Measurements from ENCODE around the gene HSPB1.

GRCh38 chr7:76314042-76314721 is 11.7 kb downstream of the HSPB1 start:
- TF ChIP-seq ZBTB21 (tag by site-specific recombination; IDR thresholded peaks at IDR 0.05) (no peak), HOXA7 (CRISPR knock-in tag; IDR thresholded peaks at IDR 0.05; ENCODE audit: borderline replicate concordance) (no peak), ZNF830 (tag by site-specific recombination; IDR thresholded peaks at IDR 0.05; ENCODE audit: low read depth) (no peak)
